ENCODE data around the gene RAPH1.
"Not testable (repeated sequence)": the region's sequence is repeated elsewhere in the genome, so short reads cannot be mapped to it uniquely, and the experiment has no call there.

Gene RAPH1

GRCh38 chr2:203543898-203544328 is 8.8 kb upstream of the RAPH1 start:
- no peak for DNase-seq

DNA sequence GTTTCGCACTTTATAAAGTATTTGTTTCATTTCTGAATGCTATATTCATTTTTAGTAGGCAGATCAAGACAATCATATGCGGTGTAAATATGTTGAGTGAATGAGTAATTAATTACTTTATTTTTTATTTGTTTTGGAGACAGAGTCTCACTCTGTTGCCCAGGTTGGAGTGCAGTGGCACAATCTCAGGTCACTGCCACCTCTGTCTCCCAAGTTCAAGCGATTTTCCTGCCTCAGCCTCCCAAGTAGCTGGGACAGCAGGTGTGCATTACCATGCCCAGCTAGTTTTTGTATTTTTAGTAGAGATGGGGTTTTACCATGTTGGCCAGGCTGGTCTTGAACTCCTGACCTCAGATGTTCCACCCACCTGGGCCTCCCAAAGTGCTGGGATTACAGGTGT is 5.5 kb upstream of the RAPH1 start:
- DNase-seq: not testable (repeated sequence)

DNA sequence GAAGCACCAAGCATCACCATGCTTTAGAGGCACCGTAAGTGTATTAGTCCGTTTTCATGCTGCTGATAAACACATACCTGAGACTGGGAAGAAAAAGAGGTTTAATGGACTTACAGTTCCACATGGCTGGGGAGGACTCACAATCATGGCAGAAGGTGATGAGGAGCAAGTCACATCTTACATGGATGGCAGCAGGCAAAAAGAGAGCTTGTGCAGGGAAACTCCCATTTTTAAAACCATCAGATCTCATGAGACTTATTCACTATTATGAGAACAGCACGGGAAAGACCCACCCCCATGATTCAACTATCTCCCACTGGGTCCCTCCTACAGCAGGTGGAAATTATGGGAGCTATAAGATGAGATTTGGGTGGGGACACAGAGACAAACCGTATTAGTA is 3.1 kb upstream of the RAPH1 start:
- not testable (repeated sequence) for DNase-seq

DNA sequence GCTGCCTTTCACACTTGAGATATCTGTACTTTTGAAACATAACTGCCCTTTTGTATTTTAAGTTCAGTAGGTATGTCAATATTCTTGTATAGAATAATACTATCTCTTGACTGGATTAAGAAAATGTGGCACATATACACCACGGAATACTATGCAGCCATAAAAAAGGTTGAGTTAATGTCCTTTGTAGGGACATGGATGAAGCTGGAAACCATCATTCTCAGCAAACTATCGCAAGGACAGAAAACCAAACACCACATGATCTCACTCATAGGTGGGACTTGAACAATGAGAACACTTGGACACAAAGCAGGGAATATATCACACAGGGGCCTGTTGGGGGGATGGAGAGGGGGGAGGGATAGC is 1.5 kb upstream of the RAPH1 start:
- not testable (repeated sequence) for DNase-seq

GRCh38 chr2:203535784-203536585 is 884 bp upstream of the RAPH1 start:
- DNase-seq: no peak

DNA sequence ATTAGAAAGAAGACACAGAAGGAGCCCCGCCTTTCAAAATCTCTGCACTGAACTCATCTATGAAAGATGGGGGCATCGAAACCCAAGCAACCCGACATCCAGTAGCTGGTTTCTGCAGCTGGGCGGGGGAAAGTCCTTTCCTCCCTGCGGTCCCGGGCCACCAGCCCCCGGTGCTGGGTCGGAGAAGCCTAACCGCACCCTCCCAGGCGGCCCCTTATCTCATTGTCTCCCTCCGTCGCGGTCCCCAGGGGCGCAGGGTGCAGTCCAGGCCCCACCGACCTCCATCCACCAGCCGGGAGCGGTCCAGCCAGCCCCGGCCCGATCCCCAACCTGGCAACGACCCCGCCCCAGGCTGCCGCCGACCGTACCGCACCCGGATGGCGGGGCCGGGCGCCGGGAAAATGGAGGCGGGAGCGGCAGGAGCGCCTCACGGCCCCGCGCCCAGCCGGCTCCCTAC is 452 bp downstream of the RAPH1 start:
- DNase-seq: peak; percentile 56

- no peak for DNase-seq
These were observed 1.2 kb downstream of the RAPH1 start for GRCh38 chr2:203533676-203534591.

DNA sequence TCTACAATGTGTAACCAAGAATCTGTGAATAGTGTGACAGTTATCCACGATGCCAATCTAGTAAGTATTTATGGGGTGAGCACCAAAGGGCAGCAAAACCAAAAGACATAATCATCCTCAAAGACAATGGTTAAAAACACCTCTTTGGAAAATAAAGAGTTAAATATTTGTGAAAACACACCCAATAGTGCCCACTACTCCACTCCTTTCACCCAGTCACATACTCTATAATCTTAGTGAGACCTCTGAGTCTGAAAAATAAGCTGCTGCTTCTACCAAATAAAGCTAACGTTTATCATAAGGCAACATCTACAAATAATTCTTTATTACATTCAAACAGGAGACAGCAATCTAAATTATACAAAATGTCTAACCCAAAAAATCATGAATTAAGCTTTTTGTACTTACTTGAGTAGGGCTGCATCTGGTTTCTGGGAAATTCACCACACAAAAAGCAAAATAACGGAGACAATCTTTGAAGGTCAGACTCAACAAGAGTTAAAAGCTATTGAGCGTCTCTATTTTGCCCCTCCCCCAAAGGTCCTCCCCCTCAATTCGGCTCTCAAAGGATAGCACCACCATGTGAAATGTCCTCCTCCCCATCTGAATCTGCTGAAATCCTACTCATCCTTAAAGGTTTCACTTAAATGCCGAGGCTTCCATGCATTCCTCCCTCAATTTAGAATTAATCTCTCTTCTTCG is 2.0 kb downstream of the RAPH1 start:
- DNase-seq: no peak

DNA sequence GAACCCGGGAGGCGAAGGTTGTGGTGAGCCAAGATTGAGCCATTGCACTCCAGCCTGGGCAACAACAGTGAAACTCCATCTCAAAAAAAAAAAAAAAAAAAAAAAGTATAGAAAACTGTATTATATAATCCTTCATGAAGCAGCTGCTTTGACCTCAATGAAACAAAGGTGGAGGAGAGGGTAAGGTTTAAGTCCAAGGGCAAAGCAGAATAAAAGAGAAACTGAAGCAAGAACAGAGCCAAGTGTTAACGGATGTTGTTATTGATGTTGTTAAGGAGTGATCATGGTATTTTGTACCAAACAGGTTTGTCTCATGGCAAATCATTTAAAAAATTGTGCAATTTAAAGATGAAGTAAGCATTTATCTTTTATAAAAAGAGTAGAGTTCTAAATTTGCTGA is 7.4 kb downstream of the RAPH1 start:
- DNase-seq: no peak

DNA sequence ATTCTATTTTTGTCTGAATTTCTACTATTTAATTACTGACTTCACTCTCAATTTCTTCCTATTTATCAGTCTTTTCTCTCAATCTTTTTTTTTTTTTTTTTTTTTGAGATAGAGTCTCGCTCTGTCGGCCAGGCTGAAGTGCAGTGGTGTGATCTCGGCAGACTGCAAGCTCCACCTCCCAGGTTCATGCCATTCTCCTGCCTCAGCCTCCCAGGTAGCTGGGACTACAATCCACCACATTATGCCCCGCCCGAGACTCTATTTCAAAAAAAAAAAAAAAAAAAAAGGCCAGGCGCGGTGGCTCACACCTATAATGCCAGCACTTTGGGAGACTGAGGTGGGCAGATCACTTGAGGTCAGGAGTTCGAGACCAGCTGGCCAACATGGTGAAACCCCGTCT is 21.8 kb downstream of the RAPH1 start:
- not testable (repeated sequence) for DNase-seq

DNA sequence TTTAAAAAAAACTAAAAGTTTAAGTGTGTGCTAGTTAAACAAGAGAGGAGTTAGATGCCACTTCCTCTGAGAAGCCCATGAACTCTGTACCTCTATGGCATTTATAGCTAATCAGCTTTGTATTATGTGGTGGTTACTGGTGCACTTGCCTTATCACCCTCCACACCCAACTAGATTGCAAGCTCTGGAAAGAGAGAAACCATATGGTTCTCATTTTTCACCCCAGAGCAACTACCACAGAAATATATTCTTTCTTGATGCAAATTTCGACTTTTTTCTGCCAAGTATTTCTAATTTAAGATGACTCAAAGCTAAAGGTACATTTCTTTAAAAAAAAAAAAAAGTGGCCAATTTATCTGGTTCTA is 24.2 kb downstream of the RAPH1 start:
- DNase-seq: no peak

- no peak for DNase-seq
These were observed 24.7 kb downstream of the RAPH1 start for GRCh38 chr2:203510256-203510940.

GRCh38 chr2:203503460-203503859 is 31.6 kb downstream of the RAPH1 start:
- not testable (repeated sequence) for DNase-seq

- no peak for DNase-seq
These were observed 33.2 kb downstream of the RAPH1 start for GRCh38 chr2:203501873-203502272.

DNA sequence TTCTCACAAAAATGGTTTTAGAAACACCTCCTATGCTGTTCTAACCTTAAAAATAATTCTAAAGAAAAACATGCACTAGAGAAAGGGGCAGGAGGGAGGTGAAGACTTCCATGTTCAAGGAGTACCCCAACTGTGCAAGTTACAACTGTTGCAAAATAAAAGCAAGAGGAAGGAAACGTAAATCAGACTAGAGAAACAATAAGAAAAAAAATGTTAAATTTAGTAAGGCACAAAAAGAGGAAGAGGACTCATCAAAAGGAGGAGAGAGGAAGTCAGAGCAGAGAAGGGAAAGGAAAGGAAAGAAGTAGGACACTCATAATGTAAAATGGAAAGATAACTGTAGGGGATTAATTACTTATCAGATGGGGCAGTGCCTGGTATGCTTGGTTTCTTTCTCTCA is 34.1 kb downstream of the RAPH1 start:
- DNase-seq: no peak

DNA sequence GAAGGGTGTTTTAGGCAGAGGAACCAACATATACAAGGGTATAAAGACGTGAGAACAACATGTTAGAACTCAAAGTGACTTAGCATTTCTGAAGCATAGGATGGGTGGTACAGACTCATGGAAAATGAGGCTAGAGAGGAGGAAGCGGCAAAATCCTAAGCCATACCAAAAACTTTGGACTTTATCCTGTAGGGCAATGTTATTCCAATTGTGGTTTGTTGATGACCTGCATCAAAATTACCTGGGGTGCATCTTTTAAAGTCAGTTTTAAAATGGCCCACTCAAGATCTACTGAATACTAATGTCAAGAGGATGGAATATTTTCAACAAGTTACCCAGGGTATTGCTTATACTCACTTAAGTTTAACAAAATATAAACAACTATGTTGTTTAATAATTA is 34.8 kb downstream of the RAPH1 start:
- DNase-seq: no peak

DNA sequence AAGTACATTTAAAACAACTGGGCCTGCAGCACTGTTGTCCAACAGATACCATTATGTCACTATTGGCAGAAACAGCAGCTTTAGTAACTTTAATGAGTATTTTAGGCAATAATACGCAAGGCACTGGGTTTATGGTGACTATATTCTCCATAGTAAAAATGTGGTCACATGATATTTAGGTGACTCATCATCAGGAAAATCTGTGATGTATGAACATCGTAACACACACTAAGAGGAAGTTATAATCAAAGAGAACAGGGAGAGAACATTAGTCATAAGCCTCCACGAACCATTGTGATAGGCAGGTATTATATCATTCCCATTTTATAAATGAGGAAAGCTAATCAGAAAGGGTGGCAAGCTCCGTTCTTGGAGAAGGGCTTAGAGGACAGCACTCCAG is 36.9 kb downstream of the RAPH1 start:
- no peak for DNase-seq

DNA sequence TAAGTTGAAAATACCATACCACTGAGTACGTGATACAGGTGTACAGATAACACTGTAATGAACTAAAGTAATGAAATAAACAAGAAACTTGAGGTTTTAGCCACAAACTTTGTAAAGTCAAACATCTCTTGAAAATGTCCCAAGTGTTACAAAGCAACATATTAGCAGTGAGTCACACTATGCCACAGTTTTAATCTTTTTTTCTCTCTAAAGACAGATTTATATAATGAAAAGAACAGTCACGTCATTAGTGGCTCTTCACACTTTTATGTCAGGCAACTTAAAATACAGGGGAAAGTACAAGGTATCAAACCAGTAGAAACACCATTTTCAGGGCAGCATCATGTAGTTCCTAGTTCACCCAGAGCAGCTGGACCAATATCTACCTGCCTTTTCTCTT is 42.1 kb downstream of the RAPH1 start:
- DNase-seq: no peak

DNA sequence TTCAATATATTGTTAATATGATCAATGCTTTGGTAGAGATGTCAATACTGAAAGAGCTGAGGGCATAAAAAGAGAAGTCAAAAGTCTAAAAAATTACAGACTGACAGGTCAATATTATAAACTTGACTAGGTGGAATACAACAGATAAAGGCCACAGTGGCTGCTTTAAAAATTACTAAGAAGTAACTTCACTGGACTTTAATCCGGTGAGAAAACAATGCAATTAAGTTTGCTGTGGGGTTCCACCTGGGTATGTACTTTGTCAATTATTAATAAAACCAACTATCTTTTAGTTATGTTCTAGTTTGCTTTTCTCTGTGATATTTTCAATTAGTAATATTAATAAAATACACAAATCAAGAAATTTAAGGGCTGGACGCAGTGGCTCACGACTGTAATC is 44.7 kb downstream of the RAPH1 start:
- no peak for DNase-seq

DNA sequence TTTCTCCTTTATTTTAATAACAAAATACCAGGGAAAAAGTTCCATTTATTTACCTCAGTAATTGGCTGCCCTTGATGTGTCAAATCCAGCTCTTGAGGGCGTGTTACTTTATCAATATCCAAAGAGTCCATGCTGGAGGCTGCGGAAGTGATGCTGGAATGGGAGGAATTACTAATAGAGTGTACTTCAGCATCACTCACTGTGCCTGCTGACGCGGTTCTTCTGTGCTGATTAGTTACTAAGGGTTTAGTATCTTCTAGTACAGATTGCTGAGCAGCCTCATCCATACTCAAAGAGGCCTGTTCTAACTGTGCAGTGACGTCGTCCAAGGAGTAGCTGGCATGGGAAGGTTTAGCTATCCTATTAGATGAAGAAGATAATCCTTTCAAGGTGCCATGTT is 45.6 kb downstream of the RAPH1 start:
- DNase-seq: no peak

- peak; percentile 45 for DNase-seq
These were observed 50.6 kb downstream of the RAPH1 start for GRCh38 chr2:203484266-203485112.

- no peak for DNase-seq
These were observed 54.5 kb downstream of the RAPH1 start for GRCh38 chr2:203480623-203481022.

Data from activated naive CD4-positive, alpha-beta T cell treated with Interleukin-2 at 50 U/mL for 16 hours (primary cell).